A549 (cell line): Measurements from ENCODE around the gene MTFMT.

Experiments
- MAX ChIP-seq: IDR thresholded peaks from 2 replicates; pipeline ENCODE4 v1.6.1; 2012
- POLR2A ChIP-seq: IDR thresholded peaks from 2 replicates; pipeline ENCODE4 v1.6.1; 2012; ENCODE audit warnings: mild to moderate bottlenecking, low read length

- TF ChIP-seq MAX (peak; percentile 90), POLR2A (peak; percentile 90)
Observed at GRCh38 chr15:64989416-64990167, 39.8 kb downstream of the MTFMT start, which contains the start of gene SPG21.
